NAMALWA (cell line): ENCODE measurements around the gene RGS3.
"Not testable (repeated sequence)": the region's sequence is repeated elsewhere in the genome, so short reads cannot be mapped to it uniquely, and the experiment has no call there.

Experiments
- DNase-seq: peaks from one replicate; pipeline ENCODE4 v3.0.0-alpha.2; 2015; ENCODE audit warnings: low spot score

Gene RGS3

DNA sequence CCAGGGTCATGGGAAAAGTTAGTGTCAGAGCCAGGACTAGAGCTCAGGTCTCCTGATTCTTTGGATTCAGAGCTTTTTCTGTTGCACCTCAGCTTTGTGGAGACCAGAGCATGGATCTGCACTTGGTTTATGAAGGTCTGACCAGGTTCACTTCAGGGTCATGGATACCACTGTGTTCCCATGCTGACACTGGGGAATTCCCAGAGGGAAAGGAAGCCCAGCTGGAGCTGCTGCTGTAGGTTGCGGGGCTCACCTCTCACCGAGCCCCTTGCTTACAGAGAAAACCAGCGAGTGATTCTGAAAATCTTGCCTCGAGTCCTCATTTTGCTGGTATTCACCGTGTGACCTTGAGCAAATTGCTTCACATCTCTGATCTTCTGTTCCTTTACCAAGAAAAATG, 83.0 kb downstream of the RGS3 start:
- DNase-seq: no peak

DNA sequence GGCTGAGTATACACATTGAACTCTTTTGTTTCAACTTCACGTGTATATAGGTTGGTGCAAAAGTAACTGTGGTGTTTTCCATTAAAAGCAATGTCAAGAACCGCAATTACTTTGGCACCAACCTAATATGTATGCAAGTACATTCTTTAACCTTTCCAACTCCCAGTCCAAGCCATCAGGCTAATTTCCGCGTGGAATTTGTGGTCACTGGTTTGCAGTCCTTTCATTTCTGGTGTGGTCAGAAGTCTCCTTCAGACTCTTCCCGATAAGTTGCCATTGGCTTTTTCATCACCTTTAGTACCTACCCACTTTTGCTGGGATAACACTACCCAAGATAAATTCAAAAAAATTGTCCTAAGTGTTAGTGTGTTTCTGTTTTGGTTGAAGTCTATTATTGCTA, 84.0 kb downstream of the RGS3 start:
- no peak for DNase-seq

DNA sequence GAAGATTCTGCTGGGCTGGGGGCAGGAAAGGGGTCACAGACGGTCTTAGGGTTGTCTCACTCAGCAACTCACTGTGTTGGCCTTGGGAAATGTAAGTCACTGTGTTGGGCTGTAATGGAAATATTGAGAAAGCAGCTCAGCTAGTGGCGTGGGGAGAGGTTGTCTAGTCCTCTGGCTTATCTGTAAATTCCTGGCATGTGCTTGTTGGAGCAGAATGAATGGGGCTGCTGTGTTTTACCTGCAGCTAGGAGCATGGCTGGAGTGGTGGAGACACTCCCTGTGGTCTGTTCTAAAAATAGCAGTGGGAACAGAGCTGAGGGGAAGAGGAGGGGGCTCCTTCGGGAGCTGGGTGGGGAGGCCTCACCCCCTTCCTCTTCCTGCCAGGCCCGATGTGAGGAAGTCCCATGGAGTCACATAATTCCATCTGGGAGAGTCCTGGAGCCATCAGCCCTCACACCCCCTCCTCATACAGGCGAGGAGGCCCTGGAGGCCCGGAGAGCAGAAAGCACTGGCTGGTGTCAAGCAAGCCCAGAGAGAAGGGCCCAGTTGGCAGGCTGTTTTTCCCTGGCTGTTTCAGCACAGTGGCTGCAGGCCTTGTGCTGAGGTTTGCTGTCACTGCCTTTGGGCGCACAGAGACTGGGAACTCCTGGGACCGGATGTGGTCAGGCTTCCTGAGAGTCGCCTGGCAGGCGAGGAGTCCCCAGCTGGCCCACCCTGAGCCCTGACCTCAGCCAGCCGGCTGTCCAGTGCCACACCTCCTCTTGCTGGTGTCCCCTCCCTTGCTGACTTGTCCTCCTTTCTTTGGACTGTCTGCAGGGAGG, 84.9 kb downstream of the RGS3 start:
- no peak for DNase-seq

DNA sequence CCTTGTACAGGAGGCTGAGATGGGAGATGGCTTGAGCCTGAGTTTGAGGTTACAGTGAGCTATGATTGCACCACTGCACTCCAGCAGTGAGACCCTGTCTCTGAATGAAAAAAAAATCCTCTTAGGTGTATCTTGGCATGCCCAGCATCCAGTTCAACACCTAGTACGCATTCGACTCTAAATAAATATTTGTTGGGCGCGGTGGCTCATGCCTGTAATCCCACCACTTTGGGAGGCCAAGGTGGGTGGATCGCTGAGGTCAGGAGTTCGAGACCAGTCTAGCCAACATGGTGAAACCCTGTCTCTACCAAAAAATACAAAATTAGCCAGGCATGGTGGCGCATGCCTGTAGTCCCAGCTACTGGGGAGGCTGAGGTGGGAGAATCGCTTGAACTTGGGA, 86.4 kb downstream of the RGS3 start:
- not testable (repeated sequence) for DNase-seq

DNA sequence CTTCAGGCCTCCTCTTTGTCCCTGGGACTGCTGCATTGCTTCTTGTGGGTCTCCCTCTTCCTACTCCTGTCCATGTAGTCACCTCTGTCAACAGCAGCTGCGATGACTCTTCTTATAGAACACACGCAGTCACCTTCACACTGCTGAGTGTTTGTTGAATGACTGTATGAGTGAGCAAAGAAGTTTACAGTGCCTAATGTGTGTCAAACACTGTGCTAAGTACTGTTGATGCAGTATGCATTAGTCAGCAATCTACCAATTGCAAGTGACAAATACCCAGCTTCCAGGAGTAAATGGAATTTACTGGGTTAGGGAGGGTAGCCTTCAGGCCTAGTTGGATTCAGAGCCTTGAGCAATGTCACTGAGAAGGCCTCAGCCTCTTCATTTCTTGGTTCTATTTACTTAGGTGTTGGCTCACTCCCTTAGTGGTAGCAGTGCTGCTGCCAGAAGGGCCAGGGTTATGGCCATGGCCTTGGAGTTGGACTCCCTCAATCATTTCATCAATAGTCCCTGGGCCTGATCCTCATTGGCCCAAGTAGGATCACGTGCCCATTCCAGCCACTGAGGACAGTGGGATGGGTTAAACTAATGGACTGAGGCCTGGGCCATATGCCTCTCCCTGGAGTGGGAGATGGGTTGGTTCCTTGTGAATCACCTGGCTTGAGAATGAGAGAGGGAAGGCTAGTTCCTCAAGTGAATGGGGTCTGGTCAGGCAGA, 93.5 kb downstream of the RGS3 start:
- DNase-seq: no peak

DNA sequence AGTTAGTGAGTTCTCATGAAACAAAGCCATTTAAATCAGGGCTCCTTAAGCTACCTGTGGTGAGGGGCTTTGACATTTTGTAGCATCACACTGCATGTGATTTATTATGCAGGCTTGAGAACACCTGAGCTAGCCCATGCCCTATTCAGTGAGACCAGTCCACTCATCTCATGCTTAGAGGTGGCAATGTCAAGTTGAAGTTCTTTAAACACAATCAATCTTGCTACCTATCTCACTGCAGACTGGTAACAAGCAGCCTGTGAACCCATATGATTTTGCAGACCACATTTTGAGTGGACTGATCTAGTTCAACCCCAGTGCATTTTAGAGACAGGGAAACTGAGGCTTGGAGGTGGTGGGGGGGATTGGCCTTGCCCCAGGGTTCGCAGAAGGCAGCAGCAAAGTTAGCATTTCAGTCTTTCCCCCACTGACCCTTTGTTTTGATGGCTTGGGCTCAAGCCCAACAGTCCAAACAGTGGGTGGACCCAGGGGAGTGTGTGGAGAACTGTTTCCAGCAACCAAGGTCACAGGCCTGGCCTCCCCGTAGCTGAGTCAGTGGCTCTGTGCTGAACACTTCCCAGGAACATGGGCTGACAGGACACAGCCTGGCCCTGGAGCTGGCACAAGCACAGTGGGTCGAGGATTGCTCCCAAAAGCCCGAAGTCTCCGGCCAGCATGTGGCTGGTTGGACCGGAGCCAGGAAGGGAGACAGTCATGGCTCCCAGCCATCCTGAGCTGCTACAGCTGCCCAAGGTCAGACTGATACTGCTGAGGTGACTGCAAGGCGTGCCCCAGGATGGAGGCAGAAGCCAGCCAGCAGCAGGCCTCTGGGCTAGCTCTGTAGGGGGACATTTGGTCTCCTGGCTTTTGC, 95.3 kb downstream of the RGS3 start:
- no peak for DNase-seq

DNA sequence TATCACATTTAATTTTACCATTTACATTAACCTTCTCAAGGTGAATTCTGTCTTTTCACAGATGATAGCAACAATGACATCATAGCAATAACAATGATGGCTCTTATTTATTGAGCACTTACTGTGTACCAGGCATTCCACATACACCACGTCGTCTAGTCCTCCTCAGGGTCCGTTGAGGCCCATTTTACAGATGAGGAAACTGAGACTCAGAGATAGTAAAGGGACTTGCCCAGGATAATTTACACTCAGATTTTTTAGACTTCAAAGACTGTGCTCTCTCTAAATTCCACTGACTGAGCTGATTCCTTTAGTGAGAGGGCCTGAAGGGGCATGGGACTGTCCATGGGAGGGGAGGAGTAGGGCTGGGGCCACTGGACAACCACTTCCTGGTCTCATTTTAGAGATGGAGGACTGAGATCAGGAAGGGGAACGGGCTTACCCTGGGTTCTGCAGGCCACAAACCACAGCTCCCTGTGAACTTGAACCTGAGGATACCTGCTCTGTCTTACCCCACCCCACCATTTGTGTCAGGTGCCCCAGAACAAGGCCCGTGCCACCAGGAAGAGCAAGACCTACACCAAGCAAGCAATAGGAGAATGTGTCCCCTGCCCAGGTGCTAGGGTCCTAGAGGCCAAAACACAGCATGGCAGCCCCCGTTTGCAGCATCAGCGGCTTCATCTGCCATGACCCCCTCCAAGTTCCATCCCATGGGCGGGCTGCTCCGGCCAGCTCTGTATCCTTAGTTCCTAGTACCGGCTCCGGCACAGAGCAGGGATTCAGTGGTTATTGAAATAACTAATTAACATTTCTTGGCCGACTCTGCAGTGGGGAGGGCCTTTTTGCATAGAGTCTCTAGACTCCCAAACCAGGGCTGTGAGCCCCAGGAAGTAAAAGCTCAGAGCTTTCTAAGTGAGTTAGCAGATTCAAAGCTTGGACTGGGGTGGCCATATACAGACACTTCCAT, 96.6 kb downstream of the RGS3 start:
- DNase-seq: no peak

DNA sequence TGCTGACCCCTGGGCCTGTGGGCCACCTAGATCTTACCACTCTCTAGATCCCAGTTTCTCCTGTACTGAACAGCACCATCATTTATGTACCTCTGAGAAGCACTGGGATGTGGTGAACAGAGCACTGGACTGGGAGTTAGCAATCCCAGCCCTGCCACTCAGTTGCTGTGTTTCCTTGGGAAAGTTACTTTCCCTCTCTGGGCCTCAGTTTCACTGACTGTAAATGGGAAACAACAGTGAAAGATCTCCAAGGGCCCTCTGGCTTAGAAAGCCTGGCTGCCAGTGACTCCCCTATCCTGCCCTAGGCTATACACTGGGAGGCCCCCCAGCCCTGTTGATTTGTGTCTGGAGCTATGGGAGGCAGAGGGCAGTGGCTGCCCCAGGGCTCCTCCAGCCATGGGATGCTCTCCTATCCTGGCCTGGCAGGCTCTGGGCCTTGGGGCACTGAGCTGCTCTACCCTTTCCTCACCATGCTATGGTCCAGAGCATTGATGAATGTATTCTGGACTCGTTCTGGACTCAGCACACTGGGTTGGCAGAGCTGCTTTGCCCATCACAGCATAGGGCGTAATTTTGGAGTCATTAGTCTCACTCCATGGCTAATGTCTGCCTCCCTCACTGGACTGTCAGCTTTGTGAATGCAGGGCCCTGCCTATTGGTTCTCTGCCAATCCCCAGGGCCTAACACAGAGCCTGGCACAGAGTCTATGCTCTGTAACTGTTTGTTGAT, 99.3 kb downstream of the RGS3 start:
- no peak for DNase-seq

DNA sequence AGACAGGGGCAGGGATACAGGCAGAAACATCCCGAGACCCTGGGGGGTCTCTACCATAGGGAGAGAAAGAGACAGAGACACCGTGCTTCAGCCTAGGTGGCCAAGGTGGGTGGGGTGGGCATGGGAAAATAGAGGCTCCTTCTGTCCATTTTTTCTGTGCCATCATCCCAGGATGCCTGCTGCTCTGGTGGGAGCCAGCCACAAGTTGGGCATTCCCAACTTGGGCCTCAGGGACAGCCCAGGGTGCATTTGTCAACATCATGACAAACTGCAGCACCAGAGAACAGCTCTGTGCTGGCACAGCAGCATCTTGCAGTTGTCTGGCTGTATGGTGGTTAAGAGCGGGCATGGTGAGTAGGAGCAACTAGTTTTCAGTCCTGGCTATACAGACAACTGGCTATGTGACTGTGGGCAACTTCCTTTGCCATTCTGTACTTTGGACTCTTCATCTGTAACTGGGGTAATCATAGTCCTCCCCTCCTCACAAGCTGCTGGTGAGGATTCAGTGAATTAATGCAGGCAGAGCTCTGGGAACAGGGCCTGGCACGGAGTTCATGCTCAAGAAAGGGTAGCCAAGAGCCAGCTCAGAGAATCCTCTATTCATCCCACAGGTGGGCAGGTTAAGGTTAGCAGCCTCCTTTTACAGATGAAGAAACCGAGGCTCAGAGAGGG, 100.4 kb downstream of the RGS3 start:
- DNase-seq: no peak

DNA sequence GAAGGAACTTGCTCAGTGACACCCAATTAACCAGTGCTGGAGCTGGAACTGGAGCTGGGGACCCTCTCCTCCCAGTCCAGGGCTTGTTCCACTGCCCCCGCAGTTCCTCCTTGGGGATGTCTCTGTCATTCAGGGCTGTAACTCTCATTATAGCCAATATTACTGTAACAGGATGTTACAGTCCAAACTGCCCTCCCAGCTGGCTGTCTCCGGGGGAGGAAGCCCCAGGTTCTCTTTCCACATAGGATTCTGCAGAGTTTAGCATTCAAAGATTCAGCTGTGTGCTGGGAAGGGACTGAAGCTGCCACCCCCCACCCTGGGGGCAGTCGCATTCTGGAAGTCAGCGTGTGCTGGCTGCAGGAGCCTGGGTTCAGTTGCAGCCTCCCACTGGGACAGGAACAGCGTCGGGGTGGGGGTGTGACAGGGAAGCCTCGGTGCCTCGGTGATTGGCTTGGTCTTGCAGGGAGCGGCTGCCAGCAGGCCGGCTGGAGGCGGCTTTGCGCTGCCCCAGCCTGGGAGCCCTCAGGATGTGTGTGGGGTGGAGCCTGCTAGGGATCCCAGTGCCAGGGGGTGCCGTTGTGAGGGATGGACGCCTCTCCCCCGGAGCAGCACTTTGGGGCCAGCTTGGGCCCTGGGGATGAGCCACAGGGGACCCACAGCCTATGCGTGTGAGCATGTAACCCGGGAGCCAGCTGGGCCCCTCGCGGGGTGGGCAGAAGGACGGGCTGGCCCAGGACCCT, 101.1 kb downstream of the RGS3 start:
- no peak for DNase-seq

DNA sequence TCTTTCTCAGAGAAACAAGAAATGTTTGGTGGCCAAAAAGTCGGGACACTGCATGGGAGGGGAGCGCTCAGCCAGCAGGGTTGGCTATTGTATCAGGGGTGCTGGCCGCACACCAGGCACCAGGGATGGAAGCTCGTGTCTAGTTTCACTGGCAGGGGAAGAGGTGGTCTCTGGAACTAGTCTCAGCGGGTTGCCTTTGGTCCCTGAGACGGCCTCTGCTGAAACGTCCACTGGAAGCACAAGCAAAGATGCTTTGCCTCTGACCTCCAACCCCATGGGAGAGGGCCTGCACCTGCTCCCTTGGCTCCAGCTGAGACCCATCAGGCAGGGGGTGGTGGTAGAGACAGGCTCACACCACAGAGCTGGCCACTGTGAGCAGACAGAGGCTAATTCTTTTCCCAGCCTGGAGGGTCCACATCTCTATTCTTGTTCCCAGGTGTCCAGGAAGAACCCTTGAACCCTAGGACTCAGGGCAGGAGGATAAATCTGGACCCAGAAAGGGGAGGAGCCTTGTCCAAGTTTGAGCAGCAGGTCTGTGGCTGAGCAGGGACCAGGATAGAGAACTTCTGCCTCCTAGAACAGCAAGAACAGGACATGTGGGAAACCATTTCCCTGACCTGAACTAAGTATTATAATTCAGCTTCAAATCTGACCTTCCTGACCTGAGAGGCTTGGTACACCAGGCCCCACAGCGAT, 102.6 kb downstream of the RGS3 start:
- no peak for DNase-seq

DNA sequence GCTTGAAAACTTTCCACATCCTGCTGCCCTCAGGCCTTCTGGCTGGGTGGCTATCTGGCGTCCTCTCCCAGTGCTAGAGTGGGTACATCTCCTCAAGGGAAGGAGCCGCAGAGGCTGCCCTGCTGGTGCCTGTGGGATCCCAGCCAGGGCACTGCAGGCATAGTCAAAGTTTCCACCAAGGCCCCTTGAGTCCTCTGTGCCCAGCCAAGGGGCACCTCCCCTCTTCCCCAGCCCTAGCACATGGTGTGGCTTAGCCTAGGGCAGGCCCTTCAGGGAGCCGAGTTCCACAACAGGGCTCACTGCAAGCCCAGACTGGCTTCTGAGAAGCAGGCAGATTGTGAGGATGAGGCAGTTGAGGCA, 103.2 kb downstream of the RGS3 start:
- DNase-seq: no peak

DNA sequence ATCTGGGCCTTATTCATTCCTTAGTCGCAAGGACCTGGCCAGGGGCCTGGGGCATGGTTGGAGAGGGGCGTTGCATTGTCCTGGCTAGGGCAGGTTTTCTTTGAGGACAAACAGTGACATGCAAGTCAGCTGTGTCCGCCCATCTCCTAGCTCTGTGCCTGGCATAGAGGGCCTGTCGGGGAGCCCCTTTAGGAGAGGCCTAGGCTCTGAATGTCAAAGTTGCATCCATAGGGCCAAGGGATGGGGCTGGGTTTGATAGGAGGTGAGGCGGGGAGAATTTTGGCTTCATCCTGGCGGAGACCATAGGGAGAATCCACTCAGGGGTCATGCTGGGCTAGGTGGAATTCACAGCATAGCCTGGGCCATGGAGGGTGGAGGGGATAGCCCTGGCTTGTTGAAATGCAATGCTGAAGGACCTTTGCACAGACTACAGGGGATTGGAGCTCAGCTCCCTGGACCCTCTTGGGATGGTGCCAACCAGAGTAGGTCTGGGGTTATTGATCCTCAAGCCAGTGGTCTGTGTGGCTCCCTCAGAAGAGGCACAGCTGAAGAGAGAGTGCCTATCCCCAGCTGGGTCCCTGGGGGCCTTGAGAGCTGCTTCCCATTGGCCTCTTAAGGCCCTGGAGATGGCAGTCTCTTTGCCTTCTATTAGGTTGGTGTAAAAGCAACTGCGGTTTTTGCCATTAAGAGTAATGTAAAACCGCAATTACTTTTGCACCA, 104.0 kb downstream of the RGS3 start:
- DNase-seq: no peak

DNA sequence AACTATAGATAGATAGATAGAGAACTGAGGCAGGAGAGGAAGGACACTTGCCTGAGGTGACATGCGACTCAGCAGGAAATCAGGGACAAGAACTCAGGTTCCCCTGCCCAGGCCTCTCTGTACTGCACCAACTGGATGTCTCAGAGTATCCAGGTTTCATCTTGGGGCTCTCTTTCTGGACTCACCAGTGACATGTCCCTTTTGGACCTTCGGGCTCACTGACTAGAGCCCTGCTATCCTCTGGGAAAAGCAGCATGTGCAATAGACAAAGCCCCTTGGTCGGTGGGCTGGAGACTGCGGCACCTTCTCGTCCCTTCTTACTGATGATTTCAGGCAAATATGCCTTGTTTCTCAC, 104.5 kb downstream of the RGS3 start:
- no peak for DNase-seq

DNA sequence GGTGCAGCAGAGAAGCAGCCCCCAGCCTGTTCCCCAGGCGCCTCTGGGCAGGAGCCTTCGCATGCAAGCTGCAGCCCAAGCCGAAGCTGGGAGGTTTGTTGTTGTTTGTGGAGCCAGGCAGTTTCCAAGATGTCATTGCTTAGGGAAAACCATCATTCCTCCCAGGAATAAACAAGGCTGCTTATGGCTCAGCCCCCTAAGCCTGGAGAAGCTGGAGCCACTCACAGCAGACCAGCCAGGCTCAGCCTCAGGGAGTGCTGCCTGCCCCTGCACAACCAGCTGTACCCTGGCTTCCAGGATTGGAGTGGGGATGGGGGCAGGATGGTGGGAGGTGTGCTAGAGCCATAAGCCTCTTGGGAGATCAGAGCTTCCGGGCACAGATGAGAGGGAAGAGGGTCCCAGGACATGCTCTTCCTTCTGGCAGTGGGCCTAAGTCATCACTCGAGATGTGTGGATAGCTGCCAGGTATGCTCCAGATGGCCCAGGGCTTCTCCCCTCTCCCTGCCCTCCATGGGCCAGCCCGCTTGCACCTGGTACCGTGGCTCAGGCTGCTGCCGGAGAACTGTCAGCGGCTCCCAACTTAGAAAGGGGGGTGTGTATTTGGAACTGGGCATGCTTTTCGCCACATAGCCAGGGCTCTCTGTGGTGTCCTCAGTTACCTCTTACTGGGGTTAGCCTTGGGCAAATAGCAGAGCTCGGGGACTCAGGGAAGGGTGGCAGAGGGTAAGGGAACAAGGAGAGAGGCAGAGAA, 105.2 kb downstream of the RGS3 start:
- no peak for DNase-seq

DNA sequence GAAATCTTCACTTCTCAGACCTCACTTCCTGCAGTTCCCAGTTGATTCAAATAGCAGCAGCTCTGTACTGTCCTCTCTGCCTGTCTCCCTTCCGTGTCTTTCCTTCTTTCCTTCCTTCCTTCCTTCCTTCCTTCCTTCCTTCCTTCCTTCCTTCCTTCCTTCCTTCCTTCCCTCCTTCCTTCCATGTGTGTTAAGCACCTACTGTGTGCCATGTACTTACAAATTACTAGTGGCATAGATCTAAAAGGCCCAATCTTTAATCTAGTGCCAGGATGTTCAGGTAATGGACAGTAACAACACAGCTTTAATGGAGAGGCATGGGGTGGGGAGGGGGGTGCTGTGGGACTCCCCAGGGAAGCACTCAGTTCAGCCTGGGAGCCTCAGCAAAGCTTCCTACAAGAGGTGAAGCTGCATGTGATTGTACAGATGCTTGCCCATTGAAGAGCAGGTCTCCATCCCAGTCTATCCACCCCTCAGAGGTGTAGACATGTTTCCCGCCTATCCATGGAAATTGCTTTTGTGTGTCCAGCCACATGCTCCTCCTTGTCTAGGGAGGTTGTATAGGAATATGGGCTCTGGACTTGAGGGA, 106.0 kb downstream of the RGS3 start:
- no peak for DNase-seq

DNA sequence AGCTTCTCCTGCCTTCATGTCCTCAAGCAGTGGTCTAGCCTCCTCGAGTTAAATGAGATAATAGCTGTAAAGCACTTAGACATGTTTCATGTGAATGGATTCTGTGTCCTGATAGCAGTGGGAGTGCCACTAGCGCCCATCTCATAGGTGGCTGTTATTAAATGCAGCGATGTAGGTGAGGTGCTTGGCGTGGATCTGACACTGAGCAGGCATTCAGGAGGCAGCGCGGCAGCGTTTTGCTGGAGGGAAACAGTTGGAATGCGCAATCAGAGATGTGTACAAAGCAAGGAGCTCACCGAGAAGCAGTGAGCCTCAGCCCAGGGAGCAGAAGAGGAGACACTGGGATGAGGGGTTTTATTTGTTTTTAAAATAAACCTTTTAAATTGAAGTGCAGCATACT, 106.6 kb downstream of the RGS3 start:
- DNase-seq: no peak
